ENCODE data around the gene MRPS22. TPM values are rescaled to one million over a fixed set of nuclear protein-coding genes. Genes with fewer than 3 reads are reported as not detected.

Gene MRPS22
- total and polyA plus RNA-seq, 2 of the 13 experiments (the other 11 are each of a cell fraction or from before 2014, with no cell fraction given), result 52.7 to 113 TPM

DNA sequence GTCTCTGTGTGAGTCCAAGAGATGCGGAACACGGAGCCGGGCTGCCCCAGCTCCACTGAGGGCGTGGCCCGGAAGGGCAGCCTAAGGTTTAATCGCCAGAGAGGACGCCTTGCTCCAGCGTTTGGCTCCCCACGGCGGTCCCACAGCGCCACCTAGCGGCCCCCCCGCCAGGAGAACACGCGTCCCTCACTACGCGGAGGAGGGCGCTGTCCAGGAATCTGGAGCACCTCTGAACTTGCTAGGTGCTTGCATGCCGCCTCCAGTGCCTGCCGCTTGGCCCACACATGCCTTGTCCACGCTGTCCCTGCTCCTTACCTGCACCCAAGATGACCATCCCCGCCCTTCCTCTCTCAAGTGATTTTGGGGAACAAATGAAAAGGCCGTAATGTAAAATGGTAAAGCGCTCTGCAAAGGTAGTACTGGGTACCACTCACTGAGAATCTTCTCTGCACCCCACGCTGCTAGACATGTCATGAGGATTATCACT lies 14.4 kb upstream of the MRPS22 start (continued):
- TF ChIP-seq, protein P1, sequence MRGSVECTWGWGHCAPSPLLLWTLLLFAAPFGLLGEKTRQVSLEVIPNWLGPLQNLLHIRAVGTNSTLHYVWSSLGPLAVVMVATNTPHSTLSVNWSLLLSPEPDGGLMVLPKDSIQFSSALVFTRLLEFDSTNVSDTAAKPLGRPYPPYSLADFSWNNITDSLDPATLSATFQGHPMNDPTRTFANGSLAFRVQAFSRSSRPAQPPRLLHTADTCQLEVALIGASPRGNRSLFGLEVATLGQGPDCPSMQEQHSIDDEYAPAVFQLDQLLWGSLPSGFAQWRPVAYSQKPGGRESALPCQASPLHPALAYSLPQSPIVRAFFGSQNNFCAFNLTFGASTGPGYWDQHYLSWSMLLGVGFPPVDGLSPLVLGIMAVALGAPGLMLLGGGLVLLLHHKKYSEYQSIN (CRISPR knock-in tag; IDR thresholded peaks at IDR 0.05; ENCODE audit: borderline replicate concordance), result no peak
- TF ChIP-seq ZBTB20 (CRISPR knock-in tag; IDR thresholded peaks at IDR 0.05; ENCODE audit: borderline replicate concordance, low read depth) (no peak), ZFYVE20 (CRISPR knock-in tag; IDR thresholded peaks at IDR 0.05; ENCODE audit: borderline replicate concordance, low read depth) (no peak), YEATS4 (CRISPR knock-in tag; IDR thresholded peaks at IDR 0.05; ENCODE audit: borderline replicate concordance) (no peak), SETDB1 (CRISPR knock-in tag; IDR thresholded peaks at IDR 0.05; ENCODE audit: borderline replicate concordance) (no peak), ZSCAN31 (CRISPR knock-in tag; IDR thresholded peaks at IDR 0.05; ENCODE audit: low read depth) (peak; percentile 47; the same call in 1 of the 2 replicates), RAD51 (IDR thresholded peaks at IDR 0.05; ENCODE audit: borderline replicate concordance) (no peak), HNRNPK (IDR thresholded peaks at IDR 0.05; ENCODE audit: low read depth, low read length, poor library complexity, severe bottlenecking) (no peak), SOX5 (CRISPR knock-in tag; IDR thresholded peaks at IDR 0.05; ENCODE audit: borderline replicate concordance) (0 out of 2 replicates have a peak, but pooled peaks have one; percentile 24), KDM5B (CRISPR knock-in tag; IDR thresholded peaks at IDR 0.05; ENCODE audit: borderline replicate concordance) (peak; percentile 66; the same call in 1 of the 2 replicates), PCBP2 (optimal IDR thresholded peaks at IDR 0.05; ENCODE audit: low read depth, low read length, poor library complexity, severe bottlenecking) (no peak), NR2C2 (CRISPR knock-in tag; IDR thresholded peaks at IDR 0.05; ENCODE audit: borderline replicate concordance) (no peak; the same call in 1 of the 2 replicates), CHCHD3 (CRISPR knock-in tag; IDR thresholded peaks at IDR 0.05) (no peak), ZNF234 (CRISPR knock-in tag; conservative IDR thresholded peaks at IDR 0.05) (no peak), ZBTB21 (CRISPR knock-in tag; IDR thresholded peaks at IDR 0.05) (no peak)
- TF ChIP-seq, protein P2, sequence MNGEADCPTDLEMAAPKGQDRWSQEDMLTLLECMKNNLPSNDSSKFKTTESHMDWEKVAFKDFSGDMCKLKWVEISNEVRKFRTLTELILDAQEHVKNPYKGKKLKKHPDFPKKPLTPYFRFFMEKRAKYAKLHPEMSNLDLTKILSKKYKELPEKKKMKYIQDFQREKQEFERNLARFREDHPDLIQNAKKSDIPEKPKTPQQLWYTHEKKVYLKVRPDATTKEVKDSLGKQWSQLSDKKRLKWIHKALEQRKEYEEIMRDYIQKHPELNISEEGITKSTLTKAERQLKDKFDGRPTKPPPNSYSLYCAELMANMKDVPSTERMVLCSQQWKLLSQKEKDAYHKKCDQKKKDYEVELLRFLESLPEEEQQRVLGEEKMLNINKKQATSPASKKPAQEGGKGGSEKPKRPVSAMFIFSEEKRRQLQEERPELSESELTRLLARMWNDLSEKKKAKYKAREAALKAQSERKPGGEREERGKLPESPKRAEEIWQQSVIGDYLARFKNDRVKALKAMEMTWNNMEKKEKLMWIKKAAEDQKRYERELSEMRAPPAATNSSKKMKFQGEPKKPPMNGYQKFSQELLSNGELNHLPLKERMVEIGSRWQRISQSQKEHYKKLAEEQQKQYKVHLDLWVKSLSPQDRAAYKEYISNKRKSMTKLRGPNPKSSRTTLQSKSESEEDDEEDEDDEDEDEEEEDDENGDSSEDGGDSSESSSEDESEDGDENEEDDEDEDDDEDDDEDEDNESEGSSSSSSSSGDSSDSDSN (CRISPR knock-in tag; IDR thresholded peaks at IDR 0.05), result peak; percentile 53
- TF ChIP-seq, protein P3, sequence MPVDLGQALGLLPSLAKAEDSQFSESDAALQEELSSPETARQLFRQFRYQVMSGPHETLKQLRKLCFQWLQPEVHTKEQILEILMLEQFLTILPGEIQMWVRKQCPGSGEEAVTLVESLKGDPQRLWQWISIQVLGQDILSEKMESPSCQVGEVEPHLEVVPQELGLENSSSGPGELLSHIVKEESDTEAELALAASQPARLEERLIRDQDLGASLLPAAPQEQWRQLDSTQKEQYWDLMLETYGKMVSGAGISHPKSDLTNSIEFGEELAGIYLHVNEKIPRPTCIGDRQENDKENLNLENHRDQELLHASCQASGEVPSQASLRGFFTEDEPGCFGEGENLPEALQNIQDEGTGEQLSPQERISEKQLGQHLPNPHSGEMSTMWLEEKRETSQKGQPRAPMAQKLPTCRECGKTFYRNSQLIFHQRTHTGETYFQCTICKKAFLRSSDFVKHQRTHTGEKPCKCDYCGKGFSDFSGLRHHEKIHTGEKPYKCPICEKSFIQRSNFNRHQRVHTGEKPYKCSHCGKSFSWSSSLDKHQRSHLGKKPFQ (CRISPR knock-in tag; IDR thresholded peaks at IDR 0.05; ENCODE audit: insufficient replicate concordance), result no peak
- TF ChIP-seq, protein P4, sequence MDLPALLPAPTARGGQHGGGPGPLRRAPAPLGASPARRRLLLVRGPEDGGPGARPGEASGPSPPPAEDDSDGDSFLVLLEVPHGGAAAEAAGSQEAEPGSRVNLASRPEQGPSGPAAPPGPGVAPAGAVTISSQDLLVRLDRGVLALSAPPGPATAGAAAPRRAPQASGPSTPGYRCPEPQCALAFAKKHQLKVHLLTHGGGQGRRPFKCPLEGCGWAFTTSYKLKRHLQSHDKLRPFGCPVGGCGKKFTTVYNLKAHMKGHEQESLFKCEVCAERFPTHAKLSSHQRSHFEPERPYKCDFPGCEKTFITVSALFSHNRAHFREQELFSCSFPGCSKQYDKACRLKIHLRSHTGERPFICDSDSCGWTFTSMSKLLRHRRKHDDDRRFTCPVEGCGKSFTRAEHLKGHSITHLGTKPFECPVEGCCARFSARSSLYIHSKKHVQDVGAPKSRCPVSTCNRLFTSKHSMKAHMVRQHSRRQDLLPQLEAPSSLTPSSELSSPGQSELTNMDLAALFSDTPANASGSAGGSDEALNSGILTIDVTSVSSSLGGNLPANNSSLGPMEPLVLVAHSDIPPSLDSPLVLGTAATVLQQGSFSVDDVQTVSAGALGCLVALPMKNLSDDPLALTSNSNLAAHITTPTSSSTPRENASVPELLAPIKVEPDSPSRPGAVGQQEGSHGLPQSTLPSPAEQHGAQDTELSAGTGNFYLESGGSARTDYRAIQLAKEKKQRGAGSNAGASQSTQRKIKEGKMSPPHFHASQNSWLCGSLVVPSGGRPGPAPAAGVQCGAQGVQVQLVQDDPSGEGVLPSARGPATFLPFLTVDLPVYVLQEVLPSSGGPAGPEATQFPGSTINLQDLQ (CRISPR knock-in tag; IDR thresholded peaks at IDR 0.05), result no peak

All from HepG2 (cell line).